ENCODE measurements around the gene NUTM1.
A peak's percentile ranks its signal among the peaks of the same experiment; 100 is the strongest.

NUTM1 gene

GRCh38 chr15:34338347-34338746 lies 4.8 kb upstream of the NUTM1 start:
- H3K36me3 ChIP-seq (ENCODE audit: control insufficient read depth in 2 of 2, insufficient read depth in 1 of 2, low read length in 2 of 2) = peaks cover 6 to 23% of the 10 kb centered on the region in 2 experiments; a peak in 2 of 3 replicates
- TF ChIP-seq ZNF394 (tag by site-specific recombination; IDR thresholded peaks at IDR 0.05; ENCODE audit: borderline replicate concordance) (0 out of 2 replicates have a peak, but pooled peaks have one; percentile 15), ZNF610 (tag by site-specific recombination; IDR thresholded peaks at IDR 0.05; ENCODE audit: borderline replicate concordance) (no peak), ZNF174 (tag by site-specific recombination; IDR thresholded peaks at IDR 0.05) (no peak), ZNF112 (tag by site-specific recombination; IDR thresholded peaks at IDR 0.05) (no peak)
- TF ChIP-seq, protein P1, sequence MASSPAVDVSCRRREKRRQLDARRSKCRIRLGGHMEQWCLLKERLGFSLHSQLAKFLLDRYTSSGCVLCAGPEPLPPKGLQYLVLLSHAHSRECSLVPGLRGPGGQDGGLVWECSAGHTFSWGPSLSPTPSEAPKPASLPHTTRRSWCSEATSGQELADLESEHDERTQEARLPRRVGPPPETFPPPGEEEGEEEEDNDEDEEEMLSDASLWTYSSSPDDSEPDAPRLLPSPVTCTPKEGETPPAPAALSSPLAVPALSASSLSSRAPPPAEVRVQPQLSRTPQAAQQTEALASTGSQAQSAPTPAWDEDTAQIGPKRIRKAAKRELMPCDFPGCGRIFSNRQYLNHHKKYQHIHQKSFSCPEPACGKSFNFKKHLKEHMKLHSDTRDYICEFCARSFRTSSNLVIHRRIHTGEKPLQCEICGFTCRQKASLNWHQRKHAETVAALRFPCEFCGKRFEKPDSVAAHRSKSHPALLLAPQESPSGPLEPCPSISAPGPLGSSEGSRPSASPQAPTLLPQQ (tag by site-specific recombination; IDR thresholded peaks at IDR 0.05) = no peak
- H3K4me1 ChIP-seq (ENCODE audit: control insufficient read depth, insufficient read depth, low read length) = no peaks in the 10 kb centered on the region
- ChIA-PET POLR2A (interaction anchor here (0.6 to 1.4 kb wide), 7 partner anchors 9 to 245 kb away, joined by 3 to 14 read pairs (median 3); partner anchors contain the start of genes EMC7, GOLGA8B, LPCAT4 and PGBD4), CTCF (interaction anchor here (0.6 to 2.0 kb wide), 2 partner anchors 28 to 230 kb away, joined by 4 to 8 read pairs; partner anchors contain the start of gene LPCAT4)
- H3K9me3 ChIP-seq (ENCODE audit: control insufficient read depth, insufficient read depth, low read depth, low read length) = no peaks in the 10 kb centered on the region
- no peak overlapping the region for H3K27ac ChIP-seq (ENCODE audit: extremely low read depth, low read depth, low read length)
- peak overlapping the region; percentile 90; the same call in 1 of the 2 replicates for H3K4me3 ChIP-seq (ENCODE audit: low read depth, low read length)

DNA sequence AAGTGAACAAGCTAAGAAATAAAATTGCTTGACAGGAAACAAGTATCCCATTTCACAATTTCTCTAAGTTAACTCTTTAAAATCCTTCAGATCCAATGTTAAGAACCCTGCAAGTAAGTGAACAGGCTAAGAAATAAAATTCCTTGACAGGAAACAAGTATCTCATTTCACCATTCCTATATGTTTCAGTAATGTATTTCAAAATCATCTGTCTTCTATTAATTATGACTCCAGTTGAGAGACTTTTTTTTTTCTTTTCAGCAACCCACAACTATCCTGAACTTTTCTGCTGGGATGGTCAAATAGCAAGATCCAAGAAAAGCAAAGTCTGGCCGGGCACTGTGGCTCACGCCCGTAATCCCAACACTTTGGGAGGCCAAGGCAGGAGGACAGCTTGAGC lies 3.2 kb upstream of the NUTM1 start:
- TF ChIP-seq ZNF416 (tag by site-specific recombination; IDR thresholded peaks at IDR 0.05) = no peak
- no peak for TF ChIP-seq ZNF776 (tag by site-specific recombination; IDR thresholded peaks at IDR 0.05; ENCODE audit: borderline replicate concordance)
- no peak for TF ChIP-seq TRIM28 (IDR thresholded peaks at IDR 0.05; ENCODE audit: borderline replicate concordance, low read length)
- no peak for TF ChIP-seq ZNF747 (tag by site-specific recombination; IDR thresholded peaks at IDR 0.05)
- TF ChIP-seq ZNF324 (tag by site-specific recombination; IDR thresholded peaks at IDR 0.05) = no peak
- no peak for TF ChIP-seq ZNF580 (tag by site-specific recombination; IDR thresholded peaks at IDR 0.05)
- no peak for TF ChIP-seq KLF10 (tag by site-specific recombination; IDR thresholded peaks at IDR 0.05)
- no peak for TF ChIP-seq ZNF169 (tag by site-specific recombination; IDR thresholded peaks at IDR 0.05)
- no peak for TF ChIP-seq ZBTB7A (tag by site-specific recombination; IDR thresholded peaks at IDR 0.05; ENCODE audit: low read depth)
- no peak for TF ChIP-seq ZFP69B (tag by site-specific recombination; IDR thresholded peaks at IDR 0.05)
- TF ChIP-seq ZNF621 (tag by site-specific recombination; IDR thresholded peaks at IDR 0.05) = no peak
- TF ChIP-seq ZNF473 (tag by site-specific recombination; IDR thresholded peaks at IDR 0.05) = no peak
- H3K9me3 ChIP-seq (ENCODE audit: control insufficient read depth, insufficient read depth, low read depth, low read length) = no peaks in the 10 kb centered on the region
- no peak overlapping the region for H3K4me3 ChIP-seq (ENCODE audit: low read depth, low read length)
- CTCF ChIA-PET = interaction anchor here (1.2 to 2.0 kb wide), 2 partner anchors 19 to 27 kb away, joined by 7 to 8 read pairs; partner anchors contain the start of gene LPCAT4
- peaks cover 6 to 23% of the 10 kb centered on the region in 2 experiments; a peak in 2 of 3 replicates for H3K36me3 ChIP-seq (ENCODE audit: control insufficient read depth in 2 of 2, insufficient read depth in 1 of 2, low read length in 2 of 2)
- POLR2A ChIA-PET = no interaction called here
- no peak overlapping the region for H3K27ac ChIP-seq (ENCODE audit: extremely low read depth, low read depth, low read length)
- no peaks in the 10 kb centered on the region for H3K4me1 ChIP-seq (ENCODE audit: control insufficient read depth, insufficient read depth, low read length)

DNA sequence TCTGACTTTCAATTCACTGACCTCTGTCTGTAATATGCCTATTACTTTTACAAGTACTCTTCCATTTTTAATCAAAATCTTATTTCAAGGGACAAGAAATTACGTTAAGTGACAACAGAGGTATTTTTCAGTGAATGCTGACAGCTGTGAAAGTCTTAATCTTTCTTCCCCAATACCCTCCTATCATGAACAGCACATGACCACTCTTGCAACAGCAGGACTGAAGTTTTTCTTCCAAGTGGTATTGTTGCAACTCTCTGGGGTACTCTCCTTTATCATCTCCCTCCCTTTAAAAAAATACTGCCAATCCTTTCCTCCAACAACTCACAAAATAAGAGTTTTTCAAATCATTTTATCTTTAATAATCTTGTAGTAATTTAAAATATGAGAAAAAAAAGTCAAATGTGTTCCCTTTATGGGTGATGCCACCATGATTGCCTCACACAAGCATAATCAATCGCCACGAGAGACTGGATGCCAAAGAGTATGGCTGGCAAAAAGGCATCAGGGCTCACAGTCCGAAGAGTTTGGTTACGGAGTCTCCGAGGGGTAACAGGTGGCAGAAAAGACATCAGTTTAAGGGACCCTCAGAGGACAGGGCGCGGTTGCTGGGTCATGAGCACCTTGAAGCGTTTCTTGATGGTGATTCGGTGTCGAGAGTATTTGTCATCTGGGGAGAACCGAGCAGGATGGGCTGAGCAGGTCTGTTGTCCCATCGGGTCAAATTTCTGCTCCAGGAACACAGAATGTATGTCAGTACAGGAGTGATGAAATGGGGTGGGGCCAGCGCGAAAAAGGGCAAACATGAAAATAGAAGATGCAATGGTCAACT lies 1.5 kb upstream of the NUTM1 start:
- Histone ChIP-seq H3K4me3 (ENCODE audit: low read depth, low read length) (peak overlapping the region; percentile 76; the same call in 1 of the 2 replicates), H3K36me3 (ENCODE audit: control insufficient read depth in 2 of 2, insufficient read depth in 1 of 2, low read length in 2 of 2) (peaks cover 6 to 23% of the 10 kb centered on the region in 2 experiments; a peak in 2 of 3 replicates), H3K9me3 (ENCODE audit: control insufficient read depth, insufficient read depth, low read depth, low read length) (no peaks in the 10 kb centered on the region), H3K27ac (ENCODE audit: extremely low read depth, low read depth, low read length) (no peak overlapping the region), H3K4me1 (ENCODE audit: control insufficient read depth, insufficient read depth, low read length) (no peaks in the 10 kb centered on the region)
- ChIA-PET CTCF (no interaction called here), POLR2A (no interaction called here)
- no peak for TF ChIP-seq SALL2 (tag by site-specific recombination; IDR thresholded peaks at IDR 0.05; ENCODE audit: borderline replicate concordance)
- no peak for TF ChIP-seq ZNF398 (tag by site-specific recombination; IDR thresholded peaks at IDR 0.05)
- TF ChIP-seq, protein P1 (tag by site-specific recombination; IDR thresholded peaks at IDR 0.05) = no peak
- TF ChIP-seq ZBTB17 (tag by site-specific recombination; IDR thresholded peaks at IDR 0.05) = peak; percentile 92
- peak; percentile 47; the same call in 1 of the 2 replicates for TF ChIP-seq SCRT2 (tag by site-specific recombination; IDR thresholded peaks at IDR 0.05)
- TF ChIP-seq, protein P2, sequence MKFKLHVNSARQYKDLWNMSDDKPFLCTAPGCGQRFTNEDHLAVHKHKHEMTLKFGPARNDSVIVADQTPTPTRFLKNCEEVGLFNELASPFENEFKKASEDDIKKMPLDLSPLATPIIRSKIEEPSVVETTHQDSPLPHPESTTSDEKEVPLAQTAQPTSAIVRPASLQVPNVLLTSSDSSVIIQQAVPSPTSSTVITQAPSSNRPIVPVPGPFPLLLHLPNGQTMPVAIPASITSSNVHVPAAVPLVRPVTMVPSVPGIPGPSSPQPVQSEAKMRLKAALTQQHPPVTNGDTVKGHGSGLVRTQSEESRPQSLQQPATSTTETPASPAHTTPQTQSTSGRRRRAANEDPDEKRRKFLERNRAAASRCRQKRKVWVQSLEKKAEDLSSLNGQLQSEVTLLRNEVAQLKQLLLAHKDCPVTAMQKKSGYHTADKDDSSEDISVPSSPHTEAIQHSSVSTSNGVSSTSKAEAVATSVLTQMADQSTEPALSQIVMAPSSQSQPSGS (tag by site-specific recombination; IDR thresholded peaks at IDR 0.05; ENCODE audit: low read depth) = no peak
- no peak for TF ChIP-seq ZNF791 (tag by site-specific recombination; IDR thresholded peaks at IDR 0.05)
